Astrocyte (in vitro differentiated cells and primary cell): ENCODE measurements around the gene ABTB2.

Experiments
- EZH2 ChIP-seq: IDR thresholded peaks from 2 replicates; pipeline ENCODE4 v1.6.1; 2012; ENCODE audit warnings: mild to moderate bottlenecking, low read length, inconsistent platforms; ENCODE audit not compliant: insufficient read depth
- TF ChIP-seq, protein P1 (sequence below): IDR thresholded peaks from 2 replicates; pipeline ENCODE4 v1.5.1; 2011; ENCODE audit warnings: low read depth, mild to moderate bottlenecking, inconsistent platforms, low read length, moderate library complexity; ENCODE audit not compliant: insufficient read depth

DNA sequence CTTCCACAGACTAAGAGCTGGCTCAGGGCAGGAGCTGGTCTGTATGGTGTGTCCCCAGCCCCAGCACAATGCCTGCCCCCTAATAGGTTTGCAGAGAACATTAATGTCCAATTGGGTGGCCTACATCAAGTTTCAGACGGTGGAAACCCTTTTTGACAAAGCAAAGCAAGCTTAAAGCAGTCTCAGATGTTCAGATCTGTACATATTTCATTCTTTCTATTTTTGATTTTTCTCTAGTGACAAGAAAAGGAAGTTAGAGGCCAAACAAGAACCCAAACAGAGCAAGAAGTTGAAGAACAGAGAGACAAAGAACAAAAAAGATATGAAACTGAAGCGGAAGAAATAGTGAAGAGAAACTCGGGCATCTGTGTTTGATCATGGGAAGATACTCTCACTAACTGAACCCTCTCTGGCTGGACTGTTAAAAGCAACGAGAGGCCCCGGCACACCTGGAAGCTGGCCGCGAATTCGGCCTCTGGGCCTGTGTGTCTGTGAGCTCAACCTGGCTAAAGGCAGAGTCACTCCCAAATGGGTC is 211.9 kb downstream of the ABTB2 start:
- TF ChIP-seq EZH2 = no peak
- TF ChIP-seq, protein P1, sequence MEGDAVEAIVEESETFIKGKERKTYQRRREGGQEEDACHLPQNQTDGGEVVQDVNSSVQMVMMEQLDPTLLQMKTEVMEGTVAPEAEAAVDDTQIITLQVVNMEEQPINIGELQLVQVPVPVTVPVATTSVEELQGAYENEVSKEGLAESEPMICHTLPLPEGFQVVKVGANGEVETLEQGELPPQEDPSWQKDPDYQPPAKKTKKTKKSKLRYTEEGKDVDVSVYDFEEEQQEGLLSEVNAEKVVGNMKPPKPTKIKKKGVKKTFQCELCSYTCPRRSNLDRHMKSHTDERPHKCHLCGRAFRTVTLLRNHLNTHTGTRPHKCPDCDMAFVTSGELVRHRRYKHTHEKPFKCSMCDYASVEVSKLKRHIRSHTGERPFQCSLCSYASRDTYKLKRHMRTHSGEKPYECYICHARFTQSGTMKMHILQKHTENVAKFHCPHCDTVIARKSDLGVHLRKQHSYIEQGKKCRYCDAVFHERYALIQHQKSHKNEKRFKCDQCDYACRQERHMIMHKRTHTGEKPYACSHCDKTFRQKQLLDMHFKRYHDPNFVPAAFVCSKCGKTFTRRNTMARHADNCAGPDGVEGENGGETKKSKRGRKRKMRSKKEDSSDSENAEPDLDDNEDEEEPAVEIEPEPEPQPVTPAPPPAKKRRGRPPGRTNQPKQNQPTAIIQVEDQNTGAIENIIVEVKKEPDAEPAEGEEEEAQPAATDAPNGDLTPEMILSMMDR = no peak
